Measurements from ENCODE around the gene FOXN3.
"Not testable (repeated sequence)": the region's sequence is repeated elsewhere in the genome, so short reads cannot be mapped to it uniquely, and the experiment has no call there.

The FOXN3 gene

GRCh38 chr14:89165189-89166181 is 251.5 kb downstream of the FOXN3 start:
- in situ Hi-C loops (cut with HindIII; ENCODE audit: low pct_unique_long_range_greater_than_20kb, low sequenced_read_pairs): no loop called here
- no peak for TF ChIP-seq JUND (IDR thresholded peaks at IDR 0.05; ENCODE audit: low read depth)
- no peak for DNase-seq (ENCODE audit: low read depth in 1 of 2, low spot score in 1 of 2)

GRCh38 chr14:89164168-89165073 is 252.6 kb downstream of the FOXN3 start:
- no peak for DNase-seq (ENCODE audit: low read depth in 1 of 2, low spot score in 1 of 2)
- in situ Hi-C loops (cut with HindIII; ENCODE audit: low pct_unique_long_range_greater_than_20kb, low sequenced_read_pairs): no loop called here
- no peak for TF ChIP-seq JUND (IDR thresholded peaks at IDR 0.05; ENCODE audit: low read depth)

DNA sequence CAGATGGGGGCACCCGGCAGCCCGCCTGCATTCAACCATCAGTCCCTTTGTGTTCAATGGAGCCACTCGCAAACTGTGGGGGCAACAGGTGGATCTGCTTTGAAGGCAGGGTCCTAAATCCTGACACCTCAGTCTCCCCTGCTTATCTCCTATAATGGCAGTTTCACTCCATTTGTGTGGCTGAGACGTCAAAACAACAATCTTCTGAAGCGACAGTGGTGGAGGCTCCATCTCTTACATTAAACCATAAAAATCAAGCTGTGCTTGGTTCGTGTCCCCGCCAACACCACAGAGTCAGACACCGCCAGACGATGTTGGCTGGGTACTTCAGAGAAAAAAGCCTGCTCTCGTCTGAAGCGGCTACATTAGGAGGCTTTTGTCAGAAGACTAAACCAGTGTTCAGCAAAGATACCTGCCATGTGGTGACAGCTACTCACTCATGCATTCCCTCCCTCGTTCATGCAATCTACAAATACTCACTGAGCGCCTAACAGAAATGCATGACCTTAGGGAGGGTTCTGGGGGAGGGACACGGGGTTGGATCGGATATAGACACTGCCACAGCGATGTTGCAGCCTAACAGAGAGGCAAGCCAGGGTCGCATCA is 253.9 kb downstream of the FOXN3 start:
- in situ Hi-C loops (cut with HindIII; ENCODE audit: low pct_unique_long_range_greater_than_20kb, low sequenced_read_pairs): no loop called here

GRCh38 chr14:89162586-89162985 is 254.4 kb downstream of the FOXN3 start:
- DNase-seq (ENCODE audit: low read depth in 1 of 2, low spot score in 1 of 2): no peak
- in situ Hi-C loops (cut with HindIII; ENCODE audit: low pct_unique_long_range_greater_than_20kb, low sequenced_read_pairs): no loop called here
- no peak for TF ChIP-seq JUND (IDR thresholded peaks at IDR 0.05; ENCODE audit: low read depth)

More for the DNA sequence above, 253.9 kb downstream of the FOXN3 start:
- TF ChIP-seq JUND (IDR thresholded peaks at IDR 0.05; ENCODE audit: low read depth): no peak
- no peak for DNase-seq (ENCODE audit: low read depth in 1 of 2, low spot score in 1 of 2)

GRCh38 chr14:89160437-89160836 is 256.6 kb downstream of the FOXN3 start:
- in situ Hi-C loops (cut with HindIII; ENCODE audit: low pct_unique_long_range_greater_than_20kb, low sequenced_read_pairs): no loop called here
- no peak for TF ChIP-seq JUND (IDR thresholded peaks at IDR 0.05; ENCODE audit: low read depth)
- no peak for DNase-seq (ENCODE audit: low read depth in 1 of 2, low spot score in 1 of 2)

DNA sequence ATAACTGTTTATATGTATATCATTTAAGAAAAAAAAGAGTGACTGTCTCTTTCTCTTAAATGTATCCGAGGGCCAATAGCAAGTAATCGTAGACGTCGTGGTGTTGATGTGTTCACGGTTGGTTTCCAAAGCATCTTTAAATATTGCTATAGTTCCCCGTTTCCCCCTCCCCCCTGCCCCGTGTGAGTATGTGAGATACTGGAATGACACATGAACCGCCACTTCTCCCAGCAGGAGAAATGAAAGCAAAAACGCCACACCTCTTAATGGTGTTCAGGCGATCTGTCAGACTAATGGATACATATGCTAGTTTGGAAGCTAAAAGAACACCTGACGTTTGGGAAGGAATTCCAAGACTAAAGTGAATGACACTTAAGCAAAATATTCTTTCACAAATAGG is 258.3 kb downstream of the FOXN3 start:
- no peak for DNase-seq (ENCODE audit: low read depth in 1 of 2, low spot score in 1 of 2)
- TF ChIP-seq JUND (IDR thresholded peaks at IDR 0.05; ENCODE audit: low read depth): no peak
- in situ Hi-C loops (cut with HindIII; ENCODE audit: low pct_unique_long_range_greater_than_20kb, low sequenced_read_pairs): no loop called here

DNA sequence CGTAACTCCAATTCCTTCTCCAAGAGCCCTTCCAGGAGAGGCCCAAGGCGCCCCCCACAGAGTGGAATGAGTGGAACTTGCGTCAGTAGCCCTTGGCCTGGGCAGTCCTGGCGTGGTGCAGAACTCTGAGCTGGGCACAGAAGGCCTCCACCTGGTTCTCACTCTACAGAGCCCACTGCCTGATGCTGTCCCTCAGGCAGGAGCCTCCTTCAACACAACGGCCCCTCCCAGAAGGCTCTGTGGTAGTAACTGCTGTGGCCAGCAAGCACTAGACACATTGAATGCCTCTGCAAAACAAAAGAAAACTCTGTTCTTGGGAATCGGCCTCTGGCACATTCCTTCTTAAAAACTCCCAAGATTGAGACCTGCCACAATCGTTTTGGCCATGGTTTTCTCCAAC is 258.9 kb downstream of the FOXN3 start:
- in situ Hi-C loops (cut with HindIII; ENCODE audit: low pct_unique_long_range_greater_than_20kb, low sequenced_read_pairs); DNase-seq (ENCODE audit: low read depth in 1 of 2, low spot score in 1 of 2): not testable (repeated sequence)

DNA sequence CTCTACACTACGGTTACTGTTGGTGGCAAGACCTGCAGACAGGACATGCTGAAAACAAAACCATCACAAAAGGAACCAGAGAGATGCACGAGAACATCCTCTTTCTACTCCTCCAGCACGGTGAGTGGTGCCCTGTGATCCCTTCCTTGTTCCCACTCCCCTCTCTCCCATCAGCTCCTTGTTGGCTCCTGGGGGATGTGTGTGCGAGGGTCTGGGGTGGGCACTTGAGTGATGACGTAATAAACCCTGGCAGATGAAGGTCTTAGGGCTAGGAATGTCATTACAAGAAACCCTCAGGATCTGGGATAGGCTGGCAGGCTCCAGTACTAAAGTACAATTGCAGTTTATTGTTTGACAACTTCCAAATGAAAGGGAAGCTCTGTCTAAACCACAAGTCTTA is 261.5 kb downstream of the FOXN3 start:
- in situ Hi-C loops (cut with HindIII; ENCODE audit: low pct_unique_long_range_greater_than_20kb, low sequenced_read_pairs): no loop called here
- DNase-seq (ENCODE audit: low read depth in 1 of 2, low spot score in 1 of 2): no peak
- TF ChIP-seq JUND (IDR thresholded peaks at IDR 0.05; ENCODE audit: low read depth): no peak

DNA sequence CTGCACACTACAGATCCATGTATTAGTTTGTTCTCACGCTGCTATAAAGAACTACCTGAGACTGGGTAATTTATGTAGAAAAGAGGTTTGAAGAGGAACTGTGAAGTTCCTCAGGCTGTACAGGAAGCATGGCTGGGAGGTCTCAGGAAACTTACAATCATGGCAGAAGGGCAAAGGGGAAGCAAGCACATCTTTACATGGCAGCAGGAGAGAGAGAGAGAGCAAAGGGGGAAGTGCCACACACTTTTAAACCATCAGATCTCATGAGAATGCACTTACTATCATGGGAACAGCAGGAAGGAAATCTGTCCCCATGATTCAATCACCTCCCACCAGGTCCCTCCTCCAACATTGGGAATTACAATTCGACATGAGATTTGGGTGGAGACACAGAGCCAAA is 265.3 kb downstream of the FOXN3 start:
- DNase-seq (ENCODE audit: low read depth in 1 of 2, low spot score in 1 of 2); in situ Hi-C loops (cut with HindIII; ENCODE audit: low pct_unique_long_range_greater_than_20kb, low sequenced_read_pairs): not testable (repeated sequence)

DNA sequence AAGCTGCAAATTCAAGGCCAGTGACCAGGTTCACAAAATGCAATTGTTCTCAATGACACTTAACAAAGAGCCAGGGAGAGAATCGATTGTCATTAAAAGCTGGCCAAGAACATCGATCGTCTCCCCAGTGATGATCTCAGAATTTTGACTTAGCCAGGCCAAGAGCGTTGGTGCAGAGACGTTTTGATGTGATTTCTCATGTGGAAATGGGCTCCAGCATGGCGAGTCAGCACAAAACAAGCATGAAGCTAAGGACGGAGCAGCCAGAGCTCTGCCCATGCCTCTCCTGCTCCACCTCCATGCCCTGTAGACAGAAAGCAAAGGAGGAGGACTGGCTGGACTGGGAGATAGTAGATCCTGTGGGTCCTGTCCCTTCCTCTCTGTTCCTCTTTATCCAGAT is 270.8 kb downstream of the FOXN3 start:
- no peak for DNase-seq (ENCODE audit: low read depth in 1 of 2, low spot score in 1 of 2)
- in situ Hi-C loops (cut with HindIII; ENCODE audit: low pct_unique_long_range_greater_than_20kb, low sequenced_read_pairs): no loop called here
- TF ChIP-seq JUND (IDR thresholded peaks at IDR 0.05; ENCODE audit: low read depth): no peak

- no peak for DNase-seq (ENCODE audit: low read depth in 1 of 2, low spot score in 1 of 2)
- in situ Hi-C loops (cut with HindIII; ENCODE audit: low pct_unique_long_range_greater_than_20kb, low sequenced_read_pairs): no loop called here
- TF ChIP-seq JUND (IDR thresholded peaks at IDR 0.05; ENCODE audit: low read depth): no peak
Observed at GRCh38 chr14:89144642-89145041, 272.4 kb downstream of the FOXN3 start.

GRCh38 chr14:89144066-89144465 is 273.0 kb downstream of the FOXN3 start:
- no peak for TF ChIP-seq JUND (IDR thresholded peaks at IDR 0.05; ENCODE audit: low read depth)
- DNase-seq (ENCODE audit: low read depth in 1 of 2, low spot score in 1 of 2): no peak
- in situ Hi-C loops (cut with HindIII; ENCODE audit: low pct_unique_long_range_greater_than_20kb, low sequenced_read_pairs): no loop called here

All from T47D (cell line).